A673 (cell line): ENCODE data around the gene CATSPERZ. TPM values are rescaled to one million over a fixed set of nuclear protein-coding genes. Genes with fewer than 3 reads are reported as not detected.

Experiments used
- BruUV-seq: library from RNA; stranded (reverse); fragments of 400-500 nt; replicated peaks from 2 replicates; lab custom pipeline; 2021; lab: Mats Ljungman, UMichigan
- CTCF ChIA-PET: fragments of 300-600 bp; sonication (Branson Sonifier 250); formaldehyde crosslinking; loops from one replicate; lab custom pipeline; 2022; ENCODE audit warnings: antibody characterized with exemption; lab: Charles Lee
- POLR2A ChIA-PET: fragments of 300-600 bp; sonication (Branson Sonifier 250); formaldehyde crosslinking; loops from one replicate; lab custom pipeline; 2022; ENCODE audit warnings: antibody characterized with exemption; ENCODE audit not compliant: low non-redundant PET; lab: Charles Lee
- DNase-seq: peaks from one replicate; pipeline ENCODE4 v3.0.0-alpha.2; 2015; ENCODE audit warnings: low spot score
- H3K27ac ChIP-seq: fragments of 200-600 bp; sonication (generic); 2 replicates; pipeline ENCODE4 v1.5.1; 2016; ENCODE audit warnings: mixed run types, low read depth, mild to moderate bottlenecking, mixed read lengths, antibody characterized with exemption, low read length; ENCODE audit not compliant: poor library complexity, severe bottlenecking
- H3K27me3 ChIP-seq: fragments of 200-600 bp; sonication (generic); replicated peaks from 2 replicates; pipeline ENCODE4 v1.6.1; 2017; ENCODE audit warnings: mixed run types, low read depth, mild to moderate bottlenecking, mixed read lengths, antibody characterized with exemption, low read length; ENCODE audit not compliant: insufficient read depth, poor library complexity
- H3K36me3 ChIP-seq: fragments of 200-600 bp; sonication (generic); 2 replicates; pipeline ENCODE4 v1.6.1; 2016; ENCODE audit warnings: mixed run types, mild to moderate bottlenecking, mixed read lengths, antibody characterized with exemption, low read length; ENCODE audit not compliant: insufficient read depth, poor library complexity, severe bottlenecking
- H3K4me1 ChIP-seq: fragments of 200-600 bp; sonication (generic); 2 replicates; pipeline ENCODE4 v1.6.1; 2017; ENCODE audit warnings: mixed run types, mild to moderate bottlenecking, mixed read lengths, antibody characterized with exemption, low read length; ENCODE audit not compliant: insufficient read depth, poor library complexity, severe bottlenecking
- H3K4me3 ChIP-seq: fragments of 200-600 bp; sonication (generic); 2 replicates; pipeline ENCODE4 v1.5.1; 2016; ENCODE audit warnings: low read depth, mixed run types, mild to moderate bottlenecking, mixed read lengths, low read length; ENCODE audit not compliant: poor library complexity, severe bottlenecking
- H3K9me3 ChIP-seq: fragments of 200-600 bp; sonication (generic); 2 replicates; pipeline ENCODE4 v1.6.1; 2016; ENCODE audit warnings: mixed run types, low read depth, mild to moderate bottlenecking, mixed read lengths, antibody characterized with exemption, low read length; ENCODE audit not compliant: poor library complexity, severe bottlenecking
- EZH2 ChIP-seq: fragments of 200-600 bp; sonication (generic); IDR thresholded peaks from 2 replicates; pipeline ENCODE4 v1.6.1; 2017; ENCODE audit warnings: borderline replicate concordance, low read depth, mild to moderate bottlenecking, mixed read lengths, antibody characterized with exemption, low read length; ENCODE audit not compliant: poor library complexity, severe bottlenecking
- intact Hi-C: fragments of 100-400 bp; cut with micrococcal nuclease; formaldehyde crosslinking; loops from one replicate; pipeline ENCODE4 v1.10.0; 2022; ENCODE audit not compliant: unreplicated experiment
- total RNA-seq: library from RNA; stranded (reverse); gene quantifications from 2 replicates; pipeline ENCODE4 v1.2.3, GENCODE V29; 2021
- TF ChIP-seq, protein P1 (sequence below): fragments of 300-800, 200-600 bp; sonication (generic); conservative IDR thresholded peaks from 2 replicates; pipeline ENCODE4 v1.5.1; 2017; ENCODE audit warnings: low read depth, mild to moderate bottlenecking, antibody characterized with exemption, low read length, moderate library complexity, mixed read lengths

CATSPERZ gene
- total RNA-seq, 1 experiment from 2014 or later, result not detected

DNA sequence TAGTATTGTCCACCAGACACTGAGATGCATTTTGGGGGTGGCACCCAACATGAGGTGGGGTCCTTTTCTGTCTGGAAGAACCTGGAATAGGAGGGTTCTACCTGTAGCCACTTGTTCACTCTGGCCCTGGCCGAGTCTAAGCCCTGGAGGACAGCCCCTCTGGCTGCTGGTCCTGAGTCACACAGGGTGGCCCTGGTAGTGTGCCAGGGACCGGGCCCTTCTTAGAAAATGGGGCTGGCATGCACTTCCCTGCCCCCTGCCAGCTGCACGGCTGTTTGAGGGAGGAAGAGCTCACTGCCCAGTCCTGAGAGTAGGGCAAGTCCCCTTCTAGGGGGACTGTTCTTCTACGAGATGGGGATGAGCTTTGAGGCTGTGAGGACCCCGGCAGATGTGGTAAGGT lies 46.7 kb upstream of the CATSPERZ start:
- intact Hi-C loops, result no loop called here
- DNase-seq, result no peak
- H3K4me1 ChIP-seq, result peaks cover 20% of the 10 kb centered on the region
- no peak overlapping the region for H3K4me3 ChIP-seq
- peaks cover 32% of the 10 kb centered on the region for H3K36me3 ChIP-seq
- no peak overlapping the region for H3K27ac ChIP-seq
- ChIA-PET CTCF (no interaction called here), POLR2A (no interaction called here)
- H3K27me3 ChIP-seq, result no peaks in the 10 kb centered on the region
- H3K9me3 ChIP-seq, result no peaks in the 10 kb centered on the region
- BruUV-seq, result no TSS peak
- TF ChIP-seq EZH2, result no peak
- TF ChIP-seq, protein P1, sequence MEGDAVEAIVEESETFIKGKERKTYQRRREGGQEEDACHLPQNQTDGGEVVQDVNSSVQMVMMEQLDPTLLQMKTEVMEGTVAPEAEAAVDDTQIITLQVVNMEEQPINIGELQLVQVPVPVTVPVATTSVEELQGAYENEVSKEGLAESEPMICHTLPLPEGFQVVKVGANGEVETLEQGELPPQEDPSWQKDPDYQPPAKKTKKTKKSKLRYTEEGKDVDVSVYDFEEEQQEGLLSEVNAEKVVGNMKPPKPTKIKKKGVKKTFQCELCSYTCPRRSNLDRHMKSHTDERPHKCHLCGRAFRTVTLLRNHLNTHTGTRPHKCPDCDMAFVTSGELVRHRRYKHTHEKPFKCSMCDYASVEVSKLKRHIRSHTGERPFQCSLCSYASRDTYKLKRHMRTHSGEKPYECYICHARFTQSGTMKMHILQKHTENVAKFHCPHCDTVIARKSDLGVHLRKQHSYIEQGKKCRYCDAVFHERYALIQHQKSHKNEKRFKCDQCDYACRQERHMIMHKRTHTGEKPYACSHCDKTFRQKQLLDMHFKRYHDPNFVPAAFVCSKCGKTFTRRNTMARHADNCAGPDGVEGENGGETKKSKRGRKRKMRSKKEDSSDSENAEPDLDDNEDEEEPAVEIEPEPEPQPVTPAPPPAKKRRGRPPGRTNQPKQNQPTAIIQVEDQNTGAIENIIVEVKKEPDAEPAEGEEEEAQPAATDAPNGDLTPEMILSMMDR, result no peak

DNA sequence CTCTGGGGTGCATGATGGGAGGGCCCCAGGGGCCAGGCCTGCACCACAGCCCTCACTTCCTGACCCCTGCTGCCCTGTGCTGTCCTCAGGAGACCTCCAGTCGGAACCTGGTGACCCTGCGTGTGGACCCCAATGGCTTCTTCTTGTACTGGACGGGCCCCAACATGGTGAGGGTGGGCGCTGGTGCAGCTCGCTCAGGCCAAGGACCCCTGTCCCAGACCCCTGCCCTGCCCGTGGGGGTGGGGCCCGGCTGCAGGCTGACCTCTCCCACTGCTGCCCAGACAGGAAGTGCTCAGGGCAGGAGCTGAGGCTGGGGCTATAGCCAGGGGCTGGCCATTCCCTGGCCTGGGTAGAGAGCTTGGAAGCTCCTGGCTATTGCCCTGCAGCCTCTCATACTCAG lies 45.8 kb upstream of the CATSPERZ start:
- BruUV-seq, result no TSS peak
- peaks cover 40% of the 10 kb centered on the region for H3K36me3 ChIP-seq
- H3K9me3 ChIP-seq, result no peaks in the 10 kb centered on the region
- no peaks in the 10 kb centered on the region for H3K27me3 ChIP-seq
- intact Hi-C loops, result no loop called here
- H3K27ac ChIP-seq, result no peak overlapping the region
- ChIA-PET POLR2A (no interaction called here), CTCF (no interaction called here)
- H3K4me3 ChIP-seq, result no peak overlapping the region
- TF ChIP-seq, protein P1, result no peak
- TF ChIP-seq EZH2, result no peak
- H3K4me1 ChIP-seq, result peaks cover 18% of the 10 kb centered on the region
- DNase-seq, result no peak

DNA sequence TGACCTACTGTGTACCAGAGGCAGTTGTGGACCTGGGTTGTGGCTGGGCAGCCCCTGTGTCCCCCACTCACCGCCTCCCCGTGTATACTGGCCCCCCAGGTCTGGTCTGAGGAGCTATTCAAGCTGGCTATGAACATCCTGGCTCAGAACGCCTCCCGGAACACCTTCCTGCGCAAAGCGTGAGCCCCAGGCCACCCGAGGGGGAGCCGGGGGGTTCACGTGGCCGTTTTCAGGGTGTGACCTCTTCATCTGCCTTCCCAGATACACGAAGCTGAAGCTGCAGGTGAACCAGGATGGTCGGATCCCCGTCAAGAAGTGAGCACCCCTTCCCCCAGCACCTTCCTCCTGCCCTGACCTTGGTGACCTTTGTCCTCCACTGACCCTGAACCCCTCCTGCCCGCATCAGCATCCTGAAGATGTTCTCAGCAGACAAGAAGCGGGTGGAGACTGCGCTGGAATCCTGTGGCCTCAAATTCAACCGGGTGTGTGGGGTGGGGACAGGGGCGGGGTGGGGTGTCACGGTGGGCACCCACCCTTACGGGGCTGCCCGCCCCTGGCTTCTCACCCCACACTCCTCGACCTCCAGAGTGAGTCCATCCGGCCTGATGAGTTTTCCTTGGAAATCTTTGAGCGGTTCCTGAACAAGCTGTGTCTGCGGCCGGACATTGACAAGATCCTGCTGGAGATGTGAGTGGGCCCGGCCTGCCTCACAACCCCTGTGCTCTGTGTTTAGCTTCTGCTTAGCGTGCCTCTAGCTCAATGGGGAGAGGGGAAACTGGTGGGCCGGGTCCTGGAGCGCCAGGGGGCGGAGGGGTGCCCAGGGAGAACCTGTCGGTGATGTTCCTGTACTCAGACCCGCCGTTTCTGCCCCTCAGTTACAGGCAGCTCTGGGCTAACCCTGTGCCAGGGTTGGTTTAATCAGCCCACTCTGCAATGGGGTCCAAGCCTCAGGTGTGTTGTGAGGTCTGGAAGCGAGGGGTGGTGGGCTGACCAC lies 44.7 kb upstream of the CATSPERZ start:
- intact Hi-C loops, result no loop called here
- no peaks in the 10 kb centered on the region for H3K27me3 ChIP-seq

More for the DNA sequence above, 44.7 kb upstream of the CATSPERZ start:
- ChIA-PET POLR2A (no interaction called here), CTCF (no interaction called here)
- TF ChIP-seq EZH2, result no peak
- TF ChIP-seq, protein P1, result no peak
- H3K4me1 ChIP-seq, result peaks cover 9% of the 10 kb centered on the region
- no peak overlapping the region for H3K27ac ChIP-seq
- peaks cover 51% of the 10 kb centered on the region for H3K36me3 ChIP-seq
- no TSS peak for BruUV-seq
- no peaks in the 10 kb centered on the region for H3K9me3 ChIP-seq
- DNase-seq, result no peak
- no peak overlapping the region for H3K4me3 ChIP-seq
